Upper lobe of right lung (tissue), 1 donor: ENCODE data around the gene TRAFD1. TPM values are rescaled to one million over a fixed set of nuclear protein-coding genes. Genes with fewer than 3 reads are reported as not detected.

ENCODE experiments used
- ATAC-seq: fragments of 200-7000 bp; cut with Tn5 transposase; one replicate; pipeline ENCODE4 v1.9.1; 2020; ENCODE audit warnings: mild to moderate bottlenecking, moderate library complexity
- DNase-seq: peaks from one replicate; pipeline ENCODE4 v3.0.0-alpha.2; 2020
- H3K27ac ChIP-seq: fragments of 200-600 bp; one replicate; pipeline ENCODE4 v1.8.0; 2022
- H3K27me3 ChIP-seq: fragments of 200-600 bp; one replicate; pipeline ENCODE4 v1.8.0; 2022; ENCODE audit warnings: mild to moderate bottlenecking
- H3K36me3 ChIP-seq: fragments of 200-600 bp; one replicate; pipeline ENCODE4 v1.8.0; 2022
- H3K4me1 ChIP-seq: fragments of 200-600 bp; one replicate; pipeline ENCODE4 v1.8.0; 2022
- H3K4me3 ChIP-seq: fragments of 200-600 bp; one replicate; pipeline ENCODE4 v1.8.0; 2022; ENCODE audit warnings: mild to moderate bottlenecking
- H3K9me3 ChIP-seq: fragments of 200-600 bp; one replicate; pipeline ENCODE4 v1.8.0; 2022
- intact Hi-C: fragments of 100-400 bp; cut with DNase I; formaldehyde crosslinking; loops from one replicate; pipeline ENCODE4 v1.11.0; 2022
- total RNA-seq: library from RNA; stranded (reverse); fragmentation: NEBNext Ultra II Directional; extraction: Animal tissue kit (Norgen Biotek cat#: 25700); gene quantifications from one replicate; pipeline ENCODE4 v1.2.1, GENCODE V29; 2021
- TF ChIP-seq, protein P1 (sequence below): fragments of 200-600 bp; IDR thresholded peaks from one replicate; pipeline ENCODE4 v1.8.0; 2022; ENCODE audit warnings: antibody characterized with exemption
- donor health status: DM: no; HTN: yes; CAD: no; lungs with severe emphysema.

Gene TRAFD1
- total RNA-seq, 1 donor from 2014 or later: 35.3 TPM

DNA sequence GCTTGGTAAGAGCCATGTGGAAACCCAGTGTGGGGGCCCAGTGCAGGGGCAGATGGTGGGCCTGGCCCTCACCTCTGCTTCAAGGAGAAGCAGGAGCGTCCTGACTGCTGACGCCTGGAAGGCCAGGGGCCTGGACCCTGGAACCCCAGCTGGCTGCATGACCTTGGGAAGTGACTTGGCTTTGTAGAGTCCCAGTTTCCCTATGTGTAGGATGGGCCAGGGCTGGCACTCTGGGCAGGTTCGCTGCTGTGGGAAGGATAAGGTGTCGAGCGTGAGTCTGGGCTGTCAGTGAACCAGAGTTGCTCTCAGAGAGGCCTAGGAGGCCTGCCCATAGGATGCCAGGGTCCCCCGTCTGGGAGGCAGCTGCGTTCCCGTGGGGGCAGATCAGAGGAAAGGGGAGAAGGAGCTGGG is 43.2 kb downstream of the TRAFD1 start:
- no peaks in the 10 kb centered on the region for H3K9me3 ChIP-seq
- H3K4me1 ChIP-seq: no peaks in the 10 kb centered on the region
- intact Hi-C loops: no loop called here
- no peak for DNase-seq
- no peak overlapping the region for H3K4me3 ChIP-seq
- no peak overlapping the region for H3K27ac ChIP-seq
- no peak for ATAC-seq
- H3K27me3 ChIP-seq: no peaks in the 10 kb centered on the region
- TF ChIP-seq, protein P1, sequence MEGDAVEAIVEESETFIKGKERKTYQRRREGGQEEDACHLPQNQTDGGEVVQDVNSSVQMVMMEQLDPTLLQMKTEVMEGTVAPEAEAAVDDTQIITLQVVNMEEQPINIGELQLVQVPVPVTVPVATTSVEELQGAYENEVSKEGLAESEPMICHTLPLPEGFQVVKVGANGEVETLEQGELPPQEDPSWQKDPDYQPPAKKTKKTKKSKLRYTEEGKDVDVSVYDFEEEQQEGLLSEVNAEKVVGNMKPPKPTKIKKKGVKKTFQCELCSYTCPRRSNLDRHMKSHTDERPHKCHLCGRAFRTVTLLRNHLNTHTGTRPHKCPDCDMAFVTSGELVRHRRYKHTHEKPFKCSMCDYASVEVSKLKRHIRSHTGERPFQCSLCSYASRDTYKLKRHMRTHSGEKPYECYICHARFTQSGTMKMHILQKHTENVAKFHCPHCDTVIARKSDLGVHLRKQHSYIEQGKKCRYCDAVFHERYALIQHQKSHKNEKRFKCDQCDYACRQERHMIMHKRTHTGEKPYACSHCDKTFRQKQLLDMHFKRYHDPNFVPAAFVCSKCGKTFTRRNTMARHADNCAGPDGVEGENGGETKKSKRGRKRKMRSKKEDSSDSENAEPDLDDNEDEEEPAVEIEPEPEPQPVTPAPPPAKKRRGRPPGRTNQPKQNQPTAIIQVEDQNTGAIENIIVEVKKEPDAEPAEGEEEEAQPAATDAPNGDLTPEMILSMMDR: no peak
- H3K36me3 ChIP-seq: peaks cover 29% of the 10 kb centered on the region

DNA sequence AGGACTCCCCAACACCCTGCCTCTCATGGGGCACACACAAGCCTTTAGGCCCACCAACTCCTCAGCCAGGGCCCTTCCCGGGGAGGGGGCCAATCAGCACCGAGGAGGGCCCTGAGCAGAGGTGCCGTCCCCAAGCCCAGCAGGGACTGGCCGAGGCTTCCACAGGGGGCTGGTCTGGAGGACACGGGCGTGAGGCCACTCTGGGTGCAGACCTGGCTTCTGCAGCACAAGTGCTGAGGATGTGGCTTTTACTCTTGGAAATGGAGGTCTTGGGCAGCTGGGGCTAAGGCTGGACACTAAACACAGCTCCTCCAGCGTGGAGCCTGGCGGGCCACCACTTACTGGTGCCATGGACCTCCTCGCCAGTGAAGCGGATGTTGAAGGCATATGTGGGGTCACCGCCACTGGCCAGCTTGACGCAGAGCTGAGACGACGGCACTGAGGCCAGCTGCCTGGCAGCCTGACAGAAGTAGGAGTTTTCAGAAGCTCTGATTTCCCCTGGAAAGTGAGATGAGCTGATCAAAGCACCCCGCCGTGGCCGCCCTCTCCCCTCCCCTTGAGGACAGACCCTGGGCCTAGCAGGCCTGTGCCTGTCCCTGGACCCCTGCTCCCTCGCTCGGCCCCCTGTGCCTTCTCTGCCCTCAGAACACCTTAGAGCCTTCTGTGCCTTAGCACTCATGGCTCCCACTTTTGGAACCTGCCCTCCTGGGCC is 44.0 kb downstream of the TRAFD1 start:
- Histone ChIP-seq H3K4me3 (no peak overlapping the region), H3K27me3 (no peaks in the 10 kb centered on the region), H3K27ac (no peak overlapping the region), H3K4me1 (no peaks in the 10 kb centered on the region), H3K36me3 (peaks cover 29% of the 10 kb centered on the region), H3K9me3 (no peaks in the 10 kb centered on the region)
- ATAC-seq (no peak), DNase-seq (no peak)
- TF ChIP-seq, protein P1: no peak
- intact Hi-C loops: no loop called here

DNA sequence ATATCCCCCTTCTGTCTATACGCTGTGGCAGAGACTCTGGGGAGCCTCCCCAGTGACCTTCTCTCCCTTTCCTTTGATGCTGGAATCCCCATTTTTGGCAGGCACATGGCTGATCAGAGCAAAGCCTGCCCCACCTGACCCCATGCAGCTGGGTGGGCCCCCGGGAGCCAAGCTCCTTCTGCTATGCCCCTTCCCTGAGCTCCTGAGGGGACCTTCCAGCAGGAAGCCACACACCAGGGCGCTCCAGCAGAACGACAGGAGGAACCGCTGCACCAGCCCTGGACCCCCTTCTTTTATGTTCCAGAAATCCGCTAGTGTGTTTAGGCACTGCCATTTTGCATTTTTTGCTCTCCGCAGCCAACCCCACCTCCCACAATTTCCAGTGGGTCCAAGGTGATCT is 44.6 kb downstream of the TRAFD1 start:
- no peak for ATAC-seq
- no peak overlapping the region for H3K27ac ChIP-seq
- peaks cover 36% of the 10 kb centered on the region for H3K36me3 ChIP-seq
- H3K9me3 ChIP-seq: no peaks in the 10 kb centered on the region
- DNase-seq: peak; percentile 32
- no peaks in the 10 kb centered on the region for H3K27me3 ChIP-seq
- TF ChIP-seq, protein P1: no peak
- no peaks in the 10 kb centered on the region for H3K4me1 ChIP-seq
- intact Hi-C loops: no loop called here
- H3K4me3 ChIP-seq: no peak overlapping the region

DNA sequence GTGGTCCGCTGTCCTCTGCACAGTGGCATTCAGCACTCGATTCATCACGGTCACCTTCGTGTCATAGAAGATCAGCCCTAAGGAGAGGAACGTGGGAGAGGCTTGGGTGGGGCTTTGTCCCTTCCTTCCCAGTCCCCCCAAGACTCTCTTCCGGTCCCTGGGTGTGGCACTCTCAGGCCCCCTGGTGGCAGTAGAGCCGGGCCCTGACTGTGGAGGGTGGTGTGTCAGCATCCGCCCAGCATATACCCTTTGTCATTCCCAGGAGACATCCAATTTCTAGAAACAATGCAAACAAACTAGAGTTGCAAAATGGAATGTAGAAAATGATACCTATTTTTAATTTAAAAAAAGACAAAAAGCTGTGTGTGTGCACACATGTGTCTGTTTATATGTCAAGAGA is 45.0 kb downstream of the TRAFD1 start:
- Histone ChIP-seq H3K27me3 (no peaks in the 10 kb centered on the region), H3K9me3 (no peaks in the 10 kb centered on the region), H3K36me3 (peaks cover 40% of the 10 kb centered on the region), H3K4me3 (no peak overlapping the region), H3K27ac (no peak overlapping the region), H3K4me1 (no peaks in the 10 kb centered on the region)
- ATAC-seq (peak; percentile 36), DNase-seq (no peak)
- TF ChIP-seq, protein P1: peak; percentile 42
- intact Hi-C loops: no loop called here

DNA sequence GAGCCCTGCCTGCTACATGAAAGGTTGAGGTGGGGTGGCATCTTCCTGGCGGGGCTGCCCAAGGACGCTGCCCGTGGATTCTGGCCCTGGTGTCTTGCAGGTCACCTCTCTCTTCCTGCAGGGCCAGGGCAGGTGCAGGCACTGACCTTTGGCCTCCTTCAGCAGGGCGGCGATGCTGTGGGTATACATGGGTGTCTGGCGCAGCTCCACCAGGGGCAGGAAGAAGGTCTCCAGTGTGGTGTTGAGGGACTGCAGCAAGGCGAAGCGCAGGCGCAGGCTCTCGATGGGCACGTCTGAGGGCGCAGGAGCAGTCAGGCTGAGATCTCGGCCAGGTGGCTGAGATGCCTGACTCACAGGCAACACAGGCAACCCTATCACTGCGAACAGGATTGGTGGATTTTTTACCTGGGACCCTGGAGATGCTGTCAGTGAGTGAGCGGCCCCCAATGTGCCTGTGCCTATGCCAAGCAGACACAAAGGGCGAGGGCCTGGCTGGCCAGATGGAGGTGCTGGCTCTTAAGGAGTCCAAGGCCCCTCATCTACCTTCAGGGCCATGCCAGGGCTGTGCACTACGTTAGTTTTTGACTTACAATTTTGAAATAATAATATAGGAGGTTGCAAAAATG is 45.7 kb downstream of the TRAFD1 start:
- Histone ChIP-seq H3K27ac (no peak overlapping the region), H3K4me1 (no peaks in the 10 kb centered on the region), H3K27me3 (no peaks in the 10 kb centered on the region), H3K36me3 (peaks cover 47% of the 10 kb centered on the region), H3K4me3 (no peak overlapping the region), H3K9me3 (no peaks in the 10 kb centered on the region)
- DNase-seq (peak; percentile 36), ATAC-seq (no peak)
- intact Hi-C loops: no loop called here
- TF ChIP-seq, protein P1: no peak
